ENCODE measurements around the gene DUS1L. TPM values are rescaled to one million over a fixed set of nuclear protein-coding genes. Genes with fewer than 3 reads are reported as not detected.
A peak's percentile ranks its signal among the peaks of the same experiment; 100 is the strongest.

The DUS1L gene
- total RNA-seq, 1 donor from 2014 or later, result 78.4 TPM

DNA sequence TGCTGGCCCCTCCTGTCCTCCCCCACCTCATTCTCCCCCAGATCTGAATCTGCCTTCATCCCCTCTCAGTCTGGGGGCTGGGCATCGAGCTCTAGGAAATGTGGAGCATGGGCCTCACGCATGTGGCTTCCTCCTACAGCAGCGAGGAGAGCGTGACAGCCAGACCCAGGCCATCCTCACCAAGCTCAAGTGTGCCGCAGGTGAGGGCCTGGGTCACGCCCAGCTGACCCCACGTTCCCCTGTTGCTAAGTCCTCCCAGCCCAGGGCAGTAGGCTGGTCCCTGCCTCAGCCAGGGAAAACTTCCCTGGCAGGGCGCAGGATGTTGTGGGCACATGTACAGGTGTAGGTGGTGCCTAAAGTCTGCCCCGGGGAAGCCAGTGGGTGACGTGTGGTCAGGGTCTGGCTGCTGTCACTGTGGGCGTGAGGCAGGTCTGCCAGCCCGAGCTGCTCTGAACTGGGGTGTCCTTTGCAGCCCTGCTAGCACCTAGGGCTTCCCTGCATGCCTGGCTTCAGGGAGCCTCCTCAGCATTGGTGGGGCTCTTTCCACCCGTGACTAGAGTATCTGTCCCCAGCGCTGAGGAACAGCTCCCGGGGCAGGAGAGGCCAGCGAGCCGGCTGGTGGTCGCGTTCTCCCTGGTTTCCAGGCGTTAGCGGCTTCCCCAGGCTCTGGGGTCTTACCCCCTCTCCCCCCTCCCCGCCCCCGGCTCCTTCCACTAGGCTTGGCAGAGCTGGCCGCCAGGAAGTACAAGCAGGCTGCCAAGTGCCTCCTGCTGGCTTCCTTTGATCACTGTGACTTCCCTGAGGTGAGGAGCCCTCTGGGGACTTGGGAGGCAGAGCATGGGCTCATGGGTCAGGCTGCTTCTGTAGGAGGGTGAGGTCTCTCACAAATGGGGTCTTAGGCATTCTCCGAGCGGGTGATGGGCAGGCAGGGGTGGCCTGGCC lies 10.3 kb downstream of the DUS1L start:
- no peak for ATAC-seq

GRCh38 chr17:82054351-82055022 lies 11.1 kb downstream of the DUS1L start:
- ATAC-seq, result no peak

GRCh38 chr17:82053556-82054263 lies 11.9 kb downstream of the DUS1L start:
- no peak for ATAC-seq

- no peak for ATAC-seq
Observed at GRCh38 chr17:82053130-82053529, 12.5 kb downstream of the DUS1L start.

- ATAC-seq, result no peak
Observed at GRCh38 chr17:82052638-82053059, 13.0 kb downstream of the DUS1L start.

- peak; percentile 42 for ATAC-seq
Observed at GRCh38 chr17:82051776-82052637, 13.6 kb downstream of the DUS1L start, which contains the start of the genes GPS1 and RFNG. Gene GPS1 (plus strand): TSS chr17:82051898. CDS start chr17:82051932, 34 bp downstream. Gene RFNG (minus strand): TSS chr17:82051811. CDS start chr17:82051766, 45 bp downstream.

DNA sequence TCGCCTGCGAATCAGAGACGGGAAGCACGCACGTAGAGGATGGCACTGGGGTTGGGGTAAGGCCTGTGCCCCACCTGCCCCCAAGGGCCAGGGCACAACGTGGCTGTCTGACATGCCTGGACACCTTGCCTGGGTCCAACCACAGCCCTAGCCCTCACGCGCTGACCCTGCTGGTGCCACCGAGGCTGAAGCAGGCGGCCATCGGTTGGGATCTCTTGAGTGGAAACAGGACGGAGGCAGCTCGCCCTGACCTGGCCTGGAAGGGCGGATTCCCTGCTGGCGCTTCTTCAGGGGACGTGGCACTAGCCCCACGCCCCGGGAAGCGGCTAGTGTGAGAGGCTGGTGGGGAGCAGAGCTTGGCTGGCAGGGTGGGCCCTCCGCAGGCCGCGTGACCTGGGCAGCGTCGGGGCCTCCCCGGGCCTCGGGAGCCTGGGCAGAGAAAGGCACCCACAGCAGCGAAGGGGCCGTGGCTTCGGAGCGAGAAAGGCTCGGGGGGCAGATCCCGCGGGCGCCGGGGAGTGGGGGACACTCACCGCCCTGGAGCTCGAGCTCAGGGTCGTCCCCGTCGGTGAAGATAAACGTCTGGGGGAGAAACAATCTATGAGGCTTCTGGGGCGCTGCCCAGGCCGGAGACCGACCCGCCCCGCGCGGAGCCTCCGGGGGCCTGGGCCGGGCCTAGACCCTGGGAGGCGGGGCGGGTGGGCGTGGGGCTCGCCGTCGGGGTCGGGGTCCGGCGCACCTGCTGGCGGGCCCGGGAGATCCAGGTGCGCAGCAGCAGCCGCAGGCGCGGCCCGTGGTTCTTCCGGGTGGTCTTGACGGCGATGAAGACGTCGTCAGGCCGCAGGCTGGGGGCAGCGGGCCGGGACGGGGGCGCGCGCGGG lies 14.6 kb downstream of the DUS1L start:
- peak; percentile 4 for ATAC-seq

GRCh38 chr17:82050152-82050760 lies 15.3 kb downstream of the DUS1L start:
- no peak for ATAC-seq

- no peak for ATAC-seq
Observed at GRCh38 chr17:82049521-82049971, 16.1 kb downstream of the DUS1L start.

GRCh38 chr17:82049106-82049505 lies 16.5 kb downstream of the DUS1L start:
- ATAC-seq, result no peak

DNA sequence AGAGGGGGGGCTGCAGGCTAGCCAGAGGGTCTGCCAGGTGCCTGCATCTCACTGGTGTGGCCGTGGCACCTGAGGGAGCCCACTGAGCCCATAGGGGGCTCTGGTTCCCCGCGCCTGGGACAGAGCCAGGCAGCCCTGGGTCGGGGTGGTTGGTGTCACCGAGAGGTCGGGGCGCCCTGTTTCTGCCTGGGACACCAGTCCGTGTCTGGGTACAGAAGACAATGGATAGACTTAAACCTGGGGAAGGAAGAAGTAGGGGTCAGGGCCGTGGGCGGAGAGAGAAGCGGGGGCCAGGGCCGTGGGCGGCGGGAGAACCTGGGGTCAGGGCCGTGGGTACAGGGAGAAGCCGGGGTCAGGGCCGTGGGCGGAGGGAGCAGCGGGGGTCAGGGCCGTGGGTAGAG lies 17.0 kb downstream of the DUS1L start:
- no peak for ATAC-seq

DNA sequence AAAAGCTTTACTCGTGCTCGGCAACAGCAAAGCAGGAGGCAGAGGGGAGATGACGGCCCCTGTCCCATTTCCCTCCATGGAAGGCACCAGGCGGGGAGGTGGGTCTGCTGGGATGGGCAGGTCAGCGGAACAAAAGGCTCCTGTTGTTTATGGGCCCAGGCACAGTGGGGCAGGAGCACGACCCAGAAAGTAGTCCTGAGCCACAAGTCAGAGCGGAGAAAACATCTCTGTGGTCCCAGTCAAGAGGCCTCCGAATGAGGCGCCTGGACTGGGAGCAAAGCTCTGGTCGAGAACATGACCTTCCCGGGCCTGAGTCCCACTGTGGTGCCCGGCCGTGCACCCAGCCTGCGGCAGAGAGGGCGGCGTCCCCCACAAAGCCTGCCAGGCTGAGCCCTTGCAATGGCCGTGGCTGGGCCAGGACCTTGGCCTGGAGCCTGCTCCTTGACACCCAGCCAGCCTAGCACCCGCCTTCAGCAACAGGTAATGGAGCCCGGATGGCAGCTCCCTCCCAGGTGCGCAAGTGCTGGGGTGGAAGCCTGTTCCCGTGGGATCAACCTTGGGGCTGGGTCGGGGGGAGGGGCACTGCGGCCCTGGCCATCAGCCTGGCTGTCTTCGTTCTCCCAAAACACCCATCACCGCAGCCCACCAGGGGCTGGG lies 17.6 kb downstream of the DUS1L start:
- ATAC-seq, result no peak

- ATAC-seq, result no peak
Observed at GRCh38 chr17:82047379-82047778, 18.2 kb downstream of the DUS1L start.

GRCh38 chr17:82046903-82047302 lies 18.7 kb downstream of the DUS1L start:
- no peak for ATAC-seq

GRCh38 chr17:82045936-82046484 lies 19.6 kb downstream of the DUS1L start:
- ATAC-seq, result no peak

GRCh38 chr17:82043507-82043906 lies 22.1 kb downstream of the DUS1L start:
- ATAC-seq, result no peak

GRCh38 chr17:82042649-82043048 lies 23.0 kb downstream of the DUS1L start:
- peak; percentile 13 for ATAC-seq

DNA sequence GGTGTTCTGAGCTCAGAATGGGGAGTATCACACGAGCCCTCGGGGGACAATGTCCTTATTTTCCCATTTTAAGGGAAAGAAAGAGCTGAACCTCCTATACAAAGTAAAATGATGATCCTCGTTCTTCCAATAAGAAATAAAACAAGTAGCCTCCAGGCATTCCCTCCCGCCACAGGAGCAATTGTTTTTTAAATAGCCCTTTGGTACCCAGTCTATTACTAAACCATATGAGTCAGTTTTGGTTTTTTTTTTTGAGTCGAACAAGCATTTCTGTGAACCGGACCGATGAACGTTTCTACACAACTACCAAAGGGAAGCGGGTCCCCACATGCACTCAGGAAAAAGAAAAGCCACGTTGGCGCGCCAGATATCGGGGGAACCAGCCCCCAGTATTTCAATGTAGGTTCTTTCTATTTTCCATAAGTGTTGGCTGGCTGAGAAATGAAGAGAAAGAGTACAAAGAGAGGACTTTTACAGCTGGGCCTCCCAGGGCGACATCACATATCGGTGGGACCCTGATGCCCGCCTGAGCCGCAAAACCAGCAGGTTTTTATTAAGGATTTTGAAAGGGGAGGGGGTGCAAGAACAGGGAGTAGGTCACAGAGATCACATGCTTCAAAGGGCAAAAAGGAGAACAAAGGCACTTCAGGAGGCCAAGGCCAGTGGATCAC lies 24.3 kb downstream of the DUS1L start:
- ATAC-seq, result no peak

All from esophagus mucosa (tissue), 1 donor.